Aorta (tissue), 5 donors: Measurements from ENCODE around the gene VANGL1. TPM values are rescaled to one million over a fixed set of nuclear protein-coding genes. Genes with fewer than 3 reads are reported as not detected.
"Not testable (repeated sequence)": the region's sequence is repeated elsewhere in the genome, so short reads cannot be mapped to it uniquely, and the experiment has no call there.

Experiments
- ATAC-seq: fragments of 200-7000 bp; cut with Tn5 transposase; one replicate; pipeline ENCODE4 v1.9.1; 2022; ENCODE audit warnings: moderate library complexity; ENCODE audit not compliant: low FRiP score
- DNase-seq, 2 donors: peaks; one replicate each; pipeline ENCODE4 v3.0.0-alpha.2; 2020
- H3K27ac ChIP-seq, 2 donors: one replicate each; pipeline ENCODE4 v1.5.1; 2013; ENCODE audit warnings: low read length in 2 of 2, mild to moderate bottlenecking in 2 of 2, moderate library complexity in 2 of 2, control low read depth in 1 of 2, inconsistent platforms in 1 of 2, low read depth in 1 of 2
- H3K27me3 ChIP-seq, 2 donors: one replicate each; pipeline ENCODE4 v1.6.1; 2013; ENCODE audit warnings: control low read depth in 1 of 2, low read length in 1 of 2, mild to moderate bottlenecking in 1 of 2, moderate library complexity in 1 of 2; ENCODE audit not compliant: insufficient read depth in 2 of 2, control insufficient read depth in 1 of 2
- H3K36me3 ChIP-seq, 2 donors: one replicate each; pipeline ENCODE4 v1.6.1; 2013; ENCODE audit warnings: control low read depth in 1 of 2, low read length in 1 of 2, mild to moderate bottlenecking in 1 of 2; ENCODE audit not compliant: insufficient read depth in 2 of 2, control insufficient read depth in 1 of 2
- H3K4me1 ChIP-seq, 2 donors: one replicate each; pipeline ENCODE4 v1.6.1; 2013; ENCODE audit warnings: low read length in 2 of 2, control low read depth in 1 of 2, mild to moderate bottlenecking in 1 of 2, moderate library complexity in 1 of 2; ENCODE audit not compliant: insufficient read depth in 2 of 2, control insufficient read depth in 1 of 2
- H3K4me3 ChIP-seq, 2 donors: one replicate each; pipeline ENCODE4 v1.5.1; 2013; ENCODE audit warnings: low read length in 2 of 2, control low read depth in 1 of 2, mild to moderate bottlenecking in 1 of 2
- H3K9me3 ChIP-seq: one replicate; pipeline ENCODE4 v1.6.1; 2013; ENCODE audit warnings: mild to moderate bottlenecking, low read length; ENCODE audit not compliant: control insufficient read depth
- WGBS, 2 donors: extraction: QIAGEN DNeasy Blood & Tissue Kit; methylation state at CpG; one replicate each; pipeline ENCODE4 v1.1.7; 2013; 5-methylcytosine and 5-hydroxymethylcytosine counted together
- intact Hi-C, 2 donors: fragments of 100-400 bp; cut with DNase I; formaldehyde crosslinking; loops; one replicate each; pipeline versions ENCODE4 v1.14.2 to v1.15.0; 2022
- polyA plus RNA-seq, 2 donors: library from polyadenylated mRNA; stranded (reverse); fragments of 200-250 nt; gene quantifications; one replicate each; pipeline ENCODE4 v1.2.3, GENCODE V29; 2013
- total RNA-seq, 2 donors: library from RNA; stranded (reverse); fragmentation: NEBNext Ultra II Directional; extraction: Animal tissue kit (Norgen Biotek cat#: 25700); gene quantifications; one replicate each; pipeline ENCODE4 v1.2.1, GENCODE V29; 2021
- donor health status: healthy with polysubstance abuse.
- donor health status: Bipolar disorder and iron deficiency.
- donor health status: DM: no; HTN: no; CAD: no.
- donor health status: DM: no; HTN: no; CAD: no.
- donor health status: DM: yes; HTN: yes; CAD: no.

VANGL1 gene
- total and polyA plus RNA-seq, 4 donors = 0.75 to 14.8 (median 6.0) TPM

DNA sequence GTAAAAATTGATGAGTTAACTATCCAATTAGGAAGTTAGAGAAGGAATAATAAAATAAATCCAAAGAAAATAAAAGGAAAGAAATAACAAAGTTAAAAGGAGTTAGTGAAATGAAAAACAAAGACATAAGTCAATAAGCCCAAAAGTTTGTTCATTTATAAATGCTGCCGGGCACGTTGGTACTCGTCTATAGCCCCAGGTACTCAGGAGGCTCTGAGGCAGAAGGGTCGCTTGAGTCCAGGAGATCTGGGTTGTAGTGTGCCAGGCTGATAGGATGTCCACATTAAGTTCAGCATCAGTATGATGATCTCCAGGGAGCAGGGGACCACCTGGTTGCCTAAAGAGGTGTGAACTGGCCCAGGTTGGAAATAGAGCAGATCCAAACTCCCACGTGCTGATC is 35.5 kb upstream of the VANGL1 start:
- Histone ChIP-seq H3K27ac (no peak overlapping the region), H3K27me3 (no peaks in the 10 kb centered on the region), H3K4me1 (no peaks in the 10 kb centered on the region), H3K9me3 (no peaks in the 10 kb centered on the region), H3K36me3 (no peaks in the 10 kb centered on the region), H3K4me3 (no peak overlapping the region)
- intact Hi-C loops = loop anchor here in 1 of 2 donors (5.0 kb wide), 1 partner anchor 166 kb away; no protein-coding TSS in a partner anchor
- ATAC-seq (no peak), DNase-seq (no peak)
- 80 to 83% methylated on average over 5 of the region's 5 CpGs for WGBS, 2 donors

DNA sequence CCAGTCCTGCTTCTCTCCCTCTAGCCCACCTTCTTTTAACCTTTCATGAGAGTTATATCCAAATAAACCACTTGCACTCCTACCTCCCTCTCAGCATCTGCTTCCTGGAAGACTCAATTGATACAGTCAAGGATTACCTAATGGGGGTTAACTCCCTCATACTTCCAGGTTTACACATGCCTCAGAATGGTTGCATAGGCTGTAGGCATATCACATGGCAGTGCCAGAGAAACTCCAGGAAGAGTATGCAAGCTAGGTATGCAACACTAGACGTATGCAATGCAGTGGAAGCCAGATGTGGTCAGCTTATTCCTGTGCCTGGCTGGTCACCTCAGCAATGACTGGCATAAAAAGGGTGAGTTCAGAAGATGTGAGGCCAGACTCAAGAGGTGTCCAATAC is 32.7 kb upstream of the VANGL1 start:
- no peak overlapping the region for H3K4me3 ChIP-seq
- ATAC-seq (no peak), DNase-seq (no peak)
- intact Hi-C loops = loop anchor here (2.0 to 5.0 kb wide), 3 partner anchors 98 to 163 kb away; no protein-coding TSS in a partner anchor
- H3K27ac ChIP-seq = no peak overlapping the region
- H3K27me3 ChIP-seq = no peaks in the 10 kb centered on the region
- WGBS, 2 donors = 85 to 86% methylated on average over 1 of the region's 1 CpG
- H3K4me1 ChIP-seq = no peaks in the 10 kb centered on the region
- no peaks in the 10 kb centered on the region for H3K9me3 ChIP-seq
- H3K36me3 ChIP-seq = no peaks in the 10 kb centered on the region

DNA sequence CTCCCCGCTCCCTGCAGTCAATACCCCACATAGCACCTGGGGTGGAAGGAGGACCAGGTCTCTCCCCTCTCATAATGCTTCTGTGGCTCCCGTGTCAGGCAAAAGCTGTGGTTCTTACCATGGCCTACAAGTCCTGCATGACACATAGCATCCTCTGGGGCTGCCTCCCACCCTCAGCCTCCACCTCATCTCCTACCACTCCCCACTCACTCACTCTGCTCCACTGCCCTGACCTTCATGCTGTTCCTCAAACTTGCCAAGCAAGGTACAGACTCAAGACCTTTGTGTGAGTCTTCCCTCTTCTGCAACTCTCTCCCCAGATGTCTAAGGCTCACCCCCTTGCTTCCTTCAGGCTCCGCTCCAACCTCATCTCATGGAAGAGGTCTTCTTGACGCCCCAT is 28.0 kb upstream of the VANGL1 start:
- Histone ChIP-seq H3K9me3 (peaks cover 2% of the 10 kb centered on the region), H3K36me3 (no peaks in the 10 kb centered on the region), H3K27me3 (no peaks in the 10 kb centered on the region), H3K27ac (no peak overlapping the region), H3K4me1 (no peaks in the 10 kb centered on the region), H3K4me3 (no peak overlapping the region)
- intact Hi-C loops = loop anchor here in 1 of 2 donors (5.0 kb wide), 1 partner anchor 94 kb away; no protein-coding TSS in a partner anchor
- 93 to 94% methylated on average over 4 of the region's 4 CpGs for WGBS, 2 donors
- DNase-seq = no peak
- no peak for ATAC-seq

DNA sequence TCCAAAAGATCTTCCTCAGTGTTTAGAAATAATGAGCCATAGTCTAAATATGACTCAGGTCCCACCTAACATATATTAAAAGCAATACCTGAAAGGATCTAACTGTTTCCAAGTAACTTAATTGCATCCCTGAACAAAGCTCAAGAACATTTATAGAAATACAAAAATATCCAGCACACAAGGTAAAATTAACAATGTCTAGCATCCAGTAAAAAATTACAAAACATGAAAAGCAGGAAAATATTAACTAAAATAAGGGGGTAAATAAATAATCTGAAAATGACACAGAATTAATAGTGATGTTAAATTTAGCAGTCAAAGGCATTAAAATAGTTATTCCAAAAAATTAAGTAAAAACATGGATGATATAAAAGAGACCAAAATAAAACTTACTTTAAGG is 21.3 kb upstream of the VANGL1 start:
- DNase-seq = no peak
- no peaks in the 10 kb centered on the region for H3K4me1 ChIP-seq
- no peak overlapping the region for H3K27ac ChIP-seq
- no peak for ATAC-seq
- H3K27me3 ChIP-seq = no peaks in the 10 kb centered on the region
- intact Hi-C loops = no loop called here
- no peak overlapping the region for H3K4me3 ChIP-seq
- peaks cover 9% of the 10 kb centered on the region for H3K9me3 ChIP-seq
- H3K36me3 ChIP-seq = no peaks in the 10 kb centered on the region

DNA sequence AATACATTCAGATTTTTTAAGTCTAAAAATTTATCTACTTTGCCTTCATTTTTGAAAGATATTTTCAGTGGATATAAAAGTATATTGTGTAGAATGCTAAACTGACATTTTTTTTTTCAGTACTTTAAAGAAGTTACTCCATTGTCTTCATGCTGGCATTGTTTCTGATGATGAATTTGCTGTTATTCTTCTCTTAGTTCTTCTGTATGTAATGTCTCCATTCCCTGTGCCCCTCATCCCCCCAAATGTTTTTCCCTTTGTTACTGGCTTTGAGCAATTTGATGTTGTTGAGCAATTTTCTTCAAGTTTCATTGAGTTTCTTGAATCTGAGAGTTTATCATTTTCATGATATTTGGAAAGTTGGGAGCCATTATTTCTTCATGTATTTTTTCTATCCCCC is 20.8 kb upstream of the VANGL1 start:
- no peaks in the 10 kb centered on the region for H3K27me3 ChIP-seq
- H3K4me3 ChIP-seq = no peak overlapping the region
- no peak overlapping the region for H3K27ac ChIP-seq
- intact Hi-C loops = no loop called here
- DNase-seq (no peak), ATAC-seq (no peak)
- H3K4me1 ChIP-seq = no peaks in the 10 kb centered on the region
- peaks cover 9% of the 10 kb centered on the region for H3K9me3 ChIP-seq
- H3K36me3 ChIP-seq = no peaks in the 10 kb centered on the region

DNA sequence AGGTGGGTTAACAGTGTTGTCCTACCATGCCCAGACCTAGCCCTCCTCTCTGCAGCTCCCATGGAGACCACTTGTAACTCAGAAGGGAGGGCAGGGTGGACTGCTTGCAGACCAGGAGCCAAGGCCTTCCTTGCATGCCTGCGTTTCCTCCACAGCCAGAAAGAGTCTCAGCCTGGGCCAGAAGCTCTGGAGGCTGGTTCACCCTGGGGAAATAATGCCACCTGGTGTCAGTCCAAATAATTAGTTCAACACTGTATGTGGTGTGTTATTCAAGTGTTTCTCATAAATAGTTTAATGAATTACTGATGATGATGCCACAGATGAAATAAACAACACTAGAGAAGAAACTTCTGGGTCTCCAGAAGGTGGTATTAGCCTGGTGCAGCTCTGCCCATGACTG is 16.9 kb upstream of the VANGL1 start:
- H3K36me3 ChIP-seq = no peaks in the 10 kb centered on the region
- H3K4me3 ChIP-seq = no peak overlapping the region
- no peaks in the 10 kb centered on the region for H3K4me1 ChIP-seq
- 11 to 27% methylated on average over 1 of the region's 1 CpG for WGBS, 2 donors
- intact Hi-C loops = no loop called here
- H3K27ac ChIP-seq = no peak overlapping the region
- ATAC-seq (no peak), DNase-seq (no peak)
- peaks cover 7% of the 10 kb centered on the region for H3K9me3 ChIP-seq
- no peaks in the 10 kb centered on the region for H3K27me3 ChIP-seq

DNA sequence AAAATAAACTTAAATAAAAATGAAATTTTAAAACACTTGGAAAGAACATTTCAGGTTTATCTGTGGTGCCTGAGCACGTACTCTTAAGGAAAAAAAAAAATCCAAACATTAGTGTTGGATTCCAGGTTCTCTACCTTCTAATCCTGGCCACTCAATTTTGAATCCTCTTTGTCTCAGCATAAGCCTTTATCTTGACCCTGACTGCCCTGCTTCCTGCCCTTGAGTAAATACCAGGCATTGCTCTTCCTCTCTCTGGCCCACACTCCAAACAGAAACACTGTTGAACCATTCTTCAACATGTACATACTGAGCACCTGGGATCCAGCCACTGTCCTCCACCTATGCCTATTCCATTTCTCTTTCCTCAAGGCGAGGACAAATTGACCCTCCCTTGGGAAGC is 11.4 kb upstream of the VANGL1 start:
- H3K27me3 ChIP-seq = no peaks in the 10 kb centered on the region
- no peaks in the 10 kb centered on the region for H3K9me3 ChIP-seq
- ATAC-seq (no peak), DNase-seq (no peak)
- H3K4me1 ChIP-seq = no peaks in the 10 kb centered on the region
- no peak overlapping the region for H3K4me3 ChIP-seq
- H3K36me3 ChIP-seq = no peaks in the 10 kb centered on the region
- intact Hi-C loops = no loop called here
- WGBS, 2 donors = 83 to 92% methylated on average over 2 of the region's 2 CpGs
- no peak overlapping the region for H3K27ac ChIP-seq

DNA sequence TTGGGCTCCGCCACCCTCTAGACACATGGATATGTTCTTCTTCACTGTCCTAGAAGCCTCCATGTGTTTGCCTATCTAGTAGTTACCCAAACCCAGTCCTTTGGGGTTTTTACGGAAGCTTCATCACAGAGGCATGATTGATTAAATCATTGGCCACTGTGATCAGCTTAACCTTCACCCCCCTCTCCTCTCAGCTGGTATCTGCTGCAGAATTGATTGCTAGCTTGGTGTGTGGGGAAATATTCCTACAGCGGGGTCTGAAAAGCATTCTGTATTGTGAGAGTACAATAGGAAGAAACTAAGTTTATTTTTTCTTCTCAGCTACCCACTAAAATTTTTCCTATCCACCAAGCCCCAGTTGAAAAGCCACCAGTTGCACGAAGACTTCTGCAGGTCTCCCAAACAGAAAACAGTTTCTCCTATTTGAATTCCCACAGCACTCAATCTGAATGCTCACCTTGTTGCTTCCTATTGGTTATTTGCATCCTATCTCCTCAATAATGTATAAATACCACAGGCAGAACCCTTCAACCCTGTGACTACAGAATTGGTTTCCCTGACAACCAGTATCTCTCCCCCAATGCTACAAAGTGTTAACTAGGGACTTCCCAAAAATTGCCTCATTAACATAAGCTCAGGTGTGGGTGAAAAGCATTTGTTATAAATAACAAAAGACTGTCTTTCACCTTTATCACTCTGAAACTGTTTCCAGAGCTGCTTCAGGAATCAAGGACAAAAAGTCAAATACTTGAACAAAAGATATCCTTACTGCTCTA is 9.3 kb upstream of the VANGL1 start:
- no peak for DNase-seq
- no peak for ATAC-seq

DNA sequence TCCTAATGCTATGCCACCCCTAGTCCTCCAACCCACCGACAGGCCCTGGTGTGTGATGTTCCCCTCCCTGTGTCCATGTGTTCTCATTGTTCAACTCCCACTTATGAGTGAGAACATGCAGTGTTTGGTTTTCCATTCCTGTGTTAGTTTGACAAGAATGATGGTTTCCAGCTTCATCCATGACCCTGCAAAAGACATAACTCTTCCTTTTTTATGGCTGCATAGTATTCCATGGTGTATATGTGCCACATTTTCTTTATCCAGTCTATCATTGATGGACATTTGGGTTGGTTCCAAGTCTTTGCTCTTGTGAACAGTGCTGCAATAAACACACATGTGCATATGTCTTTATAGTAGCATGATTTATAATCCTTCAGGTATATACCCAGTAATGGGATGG is 8.2 kb upstream of the VANGL1 start:
- H3K9me3 ChIP-seq, H3K27me3 ChIP-seq, H3K27ac ChIP-seq, H3K36me3 ChIP-seq, DNase-seq, H3K4me3 ChIP-seq, intact Hi-C loops, ATAC-seq, H3K4me1 ChIP-seq: not testable (repeated sequence)
- WGBS, 2 donors = 93 to 100% methylated on average over 1 of the region's 1 CpG

More for the DNA sequence above, 9.3 kb upstream of the VANGL1 start:
- H3K9me3 ChIP-seq = no peaks in the 10 kb centered on the region
- no peaks in the 10 kb centered on the region for H3K4me1 ChIP-seq
- H3K27ac ChIP-seq = no peak overlapping the region
- intact Hi-C loops = no loop called here
- no peak overlapping the region for H3K4me3 ChIP-seq
- 92 to 93% methylated on average over 4 of the region's 4 CpGs for WGBS, 2 donors
- H3K36me3 ChIP-seq = no peaks in the 10 kb centered on the region
- no peaks in the 10 kb centered on the region for H3K27me3 ChIP-seq
